Measurements from ENCODE around the gene CDC40.
"Not testable (repeated sequence)": the region's sequence is repeated elsewhere in the genome, so short reads cannot be mapped to it uniquely, and the experiment has no call there.

Gene CDC40

GRCh38 chr6:110201151-110201884 lies 21.1 kb downstream of the CDC40 start:
- peaks cover 19% of the 10 kb centered on the region for H3K79me2 ChIP-seq (ENCODE audit: control insufficient read depth, insufficient read depth, low read length, unreplicated experiment)
- no peak overlapping the region for H3K4me3 ChIP-seq (ENCODE audit: low read depth, low read length)
- no peaks in the 10 kb centered on the region for H3K4me1 ChIP-seq (ENCODE audit: control insufficient read depth, insufficient read depth, low read length, unreplicated experiment)
- no peak overlapping the region for H3K27ac ChIP-seq (ENCODE audit: low read depth, low read length)
- peaks cover 6% of the 10 kb centered on the region; the same call in 1 of the 2 replicates for H3K36me3 ChIP-seq (ENCODE audit: insufficient read depth, low read length)
- H2AFZ ChIP-seq (ENCODE audit: low read length, unreplicated experiment), result no peak overlapping the region
- H3K27me3 ChIP-seq (ENCODE audit: insufficient read depth, low read length), result no peaks in the 10 kb centered on the region

- Histone ChIP-seq H3K27ac (ENCODE audit: low read depth, low read length) (no peak overlapping the region), H3K36me3 (ENCODE audit: insufficient read depth, low read length) (peaks cover 34% of the 10 kb centered on the region), H3K4me3 (ENCODE audit: low read depth, low read length) (no peak overlapping the region), H3K79me2 (ENCODE audit: control insufficient read depth, insufficient read depth, low read length, unreplicated experiment) (peaks cover 3% of the 10 kb centered on the region), H3K4me1 (ENCODE audit: control insufficient read depth, insufficient read depth, low read length, unreplicated experiment) (no peaks in the 10 kb centered on the region), H3K27me3 (ENCODE audit: insufficient read depth, low read length) (no peaks in the 10 kb centered on the region), H2AFZ (ENCODE audit: low read length, unreplicated experiment) (no peak overlapping the region)
These were observed 27.4 kb downstream of the CDC40 start for GRCh38 chr6:110207652-110208051.

- H3K79me2 ChIP-seq (ENCODE audit: control insufficient read depth, insufficient read depth, low read length, unreplicated experiment), result no peaks in the 10 kb centered on the region
- no peak overlapping the region for H3K27ac ChIP-seq (ENCODE audit: low read depth, low read length)
- no peaks in the 10 kb centered on the region for H3K27me3 ChIP-seq (ENCODE audit: insufficient read depth, low read length)
- no peaks in the 10 kb centered on the region for H3K4me1 ChIP-seq (ENCODE audit: control insufficient read depth, insufficient read depth, low read length, unreplicated experiment)
- H2AFZ ChIP-seq (ENCODE audit: low read length, unreplicated experiment), result no peak overlapping the region
- H3K36me3 ChIP-seq (ENCODE audit: insufficient read depth, low read length), result peaks cover 56% of the 10 kb centered on the region
- no peak overlapping the region for H3K4me3 ChIP-seq (ENCODE audit: low read depth, low read length)
These were observed 31.5 kb downstream of the CDC40 start for GRCh38 chr6:110211753-110212152.

GRCh38 chr6:110214338-110214737 lies 34.1 kb downstream of the CDC40 start:
- no peak overlapping the region for H3K27ac ChIP-seq (ENCODE audit: low read depth, low read length)
- no peaks in the 10 kb centered on the region for H3K27me3 ChIP-seq (ENCODE audit: insufficient read depth, low read length)
- H3K79me2 ChIP-seq (ENCODE audit: control insufficient read depth, insufficient read depth, low read length, unreplicated experiment), result no peaks in the 10 kb centered on the region
- no peak overlapping the region for H2AFZ ChIP-seq (ENCODE audit: low read length, unreplicated experiment)
- peaks cover 43% of the 10 kb centered on the region for H3K36me3 ChIP-seq (ENCODE audit: insufficient read depth, low read length)
- no peak overlapping the region for H3K4me3 ChIP-seq (ENCODE audit: low read depth, low read length)
- no peaks in the 10 kb centered on the region for H3K4me1 ChIP-seq (ENCODE audit: control insufficient read depth, insufficient read depth, low read length, unreplicated experiment)

- H3K4me3 ChIP-seq (ENCODE audit: low read depth, low read length), result no peak overlapping the region
- no peaks in the 10 kb centered on the region for H3K4me1 ChIP-seq (ENCODE audit: control insufficient read depth, insufficient read depth, low read length, unreplicated experiment)
- no peak overlapping the region for H3K27ac ChIP-seq (ENCODE audit: low read depth, low read length)
- H3K79me2 ChIP-seq (ENCODE audit: control insufficient read depth, insufficient read depth, low read length, unreplicated experiment), result no peaks in the 10 kb centered on the region
- H3K36me3 ChIP-seq (ENCODE audit: insufficient read depth, low read length), result peaks cover 47% of the 10 kb centered on the region
- no peaks in the 10 kb centered on the region for H3K27me3 ChIP-seq (ENCODE audit: insufficient read depth, low read length)
- no peak overlapping the region for H2AFZ ChIP-seq (ENCODE audit: low read length, unreplicated experiment)
These were observed 35.9 kb downstream of the CDC40 start for GRCh38 chr6:110216140-110216539.

- H2AFZ ChIP-seq (ENCODE audit: low read length, unreplicated experiment), result no peak overlapping the region
- H3K27ac ChIP-seq (ENCODE audit: low read depth, low read length), result no peak overlapping the region
- H3K79me2 ChIP-seq (ENCODE audit: control insufficient read depth, insufficient read depth, low read length, unreplicated experiment), result no peaks in the 10 kb centered on the region
- no peaks in the 10 kb centered on the region for H3K27me3 ChIP-seq (ENCODE audit: insufficient read depth, low read length)
- H3K4me1 ChIP-seq (ENCODE audit: control insufficient read depth, insufficient read depth, low read length, unreplicated experiment), result no peaks in the 10 kb centered on the region
- H3K4me3 ChIP-seq (ENCODE audit: low read depth, low read length), result no peak overlapping the region
- peaks cover 42% of the 10 kb centered on the region for H3K36me3 ChIP-seq (ENCODE audit: insufficient read depth, low read length)
These were observed 37.0 kb downstream of the CDC40 start for GRCh38 chr6:110217266-110217665.

DNA sequence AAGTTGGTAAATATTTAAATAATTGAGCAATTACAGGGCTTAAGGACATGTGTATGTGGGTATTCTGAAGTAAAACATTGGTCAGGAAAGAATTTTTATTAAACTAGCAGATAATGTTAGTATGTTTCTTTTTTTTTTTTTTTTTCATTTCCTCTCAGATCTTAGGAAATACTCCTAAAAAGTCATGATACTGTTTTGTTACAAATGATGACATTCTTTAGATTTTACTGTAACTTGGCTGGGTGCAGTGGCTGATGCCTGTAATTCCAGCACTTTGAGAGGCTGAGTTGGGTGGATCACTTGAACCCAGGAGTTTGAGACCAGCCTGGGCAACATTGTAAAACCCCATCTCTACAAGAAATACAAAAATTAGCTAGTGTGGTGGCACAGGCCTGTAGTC lies 41.5 kb downstream of the CDC40 start:
- Histone ChIP-seq H3K27ac (ENCODE audit: low read depth, low read length) (no peak overlapping the region), H3K27me3 (ENCODE audit: insufficient read depth, low read length) (no peaks in the 10 kb centered on the region), H2AFZ (ENCODE audit: low read length, unreplicated experiment) (no peak overlapping the region), H3K79me2 (ENCODE audit: control insufficient read depth, insufficient read depth, low read length, unreplicated experiment) (no peaks in the 10 kb centered on the region), H3K4me3 (ENCODE audit: low read depth, low read length) (no peak overlapping the region), H3K36me3 (ENCODE audit: insufficient read depth, low read length) (peaks cover 23% of the 10 kb centered on the region), H3K4me1 (ENCODE audit: control insufficient read depth, insufficient read depth, low read length, unreplicated experiment) (peaks cover 2% of the 10 kb centered on the region)

- Histone ChIP-seq H3K79me2 (ENCODE audit: control insufficient read depth, insufficient read depth, low read length, unreplicated experiment) (no peaks in the 10 kb centered on the region), H2AFZ (ENCODE audit: low read length, unreplicated experiment) (no peak overlapping the region), H3K36me3 (ENCODE audit: insufficient read depth, low read length) (peaks cover 23% of the 10 kb centered on the region), H3K27ac (ENCODE audit: low read depth, low read length) (no peak overlapping the region), H3K4me3 (ENCODE audit: low read depth, low read length) (no peak overlapping the region), H3K4me1 (ENCODE audit: control insufficient read depth, insufficient read depth, low read length, unreplicated experiment) (peaks cover 2% of the 10 kb centered on the region), H3K27me3 (ENCODE audit: insufficient read depth, low read length) (no peaks in the 10 kb centered on the region)
These were observed 46.0 kb downstream of the CDC40 start for GRCh38 chr6:110226261-110226660.

DNA sequence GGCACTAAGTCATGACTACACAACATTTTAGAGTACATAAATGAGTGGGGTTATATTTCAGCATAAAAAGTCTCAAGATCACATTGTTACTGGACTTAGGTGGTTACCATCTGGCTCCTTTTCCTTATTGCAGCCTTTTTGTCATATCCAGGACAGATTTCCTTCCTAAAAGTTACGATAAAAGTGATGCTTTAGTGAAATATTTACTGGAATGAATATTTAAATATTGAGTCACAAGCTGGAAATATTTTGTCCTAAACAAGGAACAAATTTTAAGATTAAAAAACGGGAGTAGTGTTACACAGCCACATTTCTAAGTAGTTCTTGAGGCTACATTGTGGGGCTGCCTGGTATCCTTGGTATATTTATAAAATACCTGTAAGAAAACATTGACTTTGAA lies 52.2 kb downstream of the CDC40 start:
- Histone ChIP-seq H2AFZ (ENCODE audit: low read length, unreplicated experiment) (no peak overlapping the region), H3K4me1 (ENCODE audit: control insufficient read depth, insufficient read depth, low read length, unreplicated experiment) (peaks cover 14% of the 10 kb centered on the region), H3K79me2 (ENCODE audit: control insufficient read depth, insufficient read depth, low read length, unreplicated experiment) (no peaks in the 10 kb centered on the region), H3K27me3 (ENCODE audit: insufficient read depth, low read length) (no peaks in the 10 kb centered on the region), H3K27ac (ENCODE audit: low read depth, low read length) (peak overlapping the region; percentile 64), H3K4me3 (ENCODE audit: low read depth, low read length) (no peak overlapping the region), H3K36me3 (ENCODE audit: insufficient read depth, low read length) (peaks cover 9% of the 10 kb centered on the region)

DNA sequence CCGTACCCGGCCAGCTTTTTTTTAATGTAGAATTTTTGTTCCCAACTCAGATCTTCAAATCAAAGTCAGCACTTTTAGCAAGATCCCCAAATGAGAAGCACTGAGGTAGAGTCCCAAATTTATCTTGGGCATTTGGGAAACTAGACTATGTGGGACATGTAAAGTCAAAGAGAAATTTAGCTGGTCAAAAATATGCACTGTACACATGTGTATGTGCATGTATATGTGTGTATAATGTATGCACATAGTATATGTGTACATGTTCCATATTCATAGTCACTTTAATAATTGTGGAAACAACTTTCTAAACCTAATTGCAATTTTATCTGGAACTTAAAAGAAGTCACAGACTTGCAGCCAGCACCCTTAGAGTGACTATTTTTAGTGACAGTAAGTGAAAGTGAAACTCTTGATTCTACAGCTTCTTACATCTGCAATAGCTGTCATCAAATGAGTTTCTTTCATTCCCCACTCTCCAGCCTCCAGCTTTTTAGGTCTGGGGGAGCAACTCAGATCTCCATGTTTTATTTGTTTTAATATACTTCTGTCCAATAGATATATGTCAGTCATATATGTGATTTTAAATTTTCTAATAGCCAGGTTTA lies 53.6 kb downstream of the CDC40 start:
- no peak overlapping the region for H2AFZ ChIP-seq (ENCODE audit: low read length, unreplicated experiment)
- H3K79me2 ChIP-seq (ENCODE audit: control insufficient read depth, insufficient read depth, low read length, unreplicated experiment), result no peaks in the 10 kb centered on the region
- peak overlapping the region; percentile 35 for H3K4me3 ChIP-seq (ENCODE audit: low read depth, low read length)
- H3K27ac ChIP-seq (ENCODE audit: low read depth, low read length), result no peak overlapping the region
- H3K36me3 ChIP-seq (ENCODE audit: insufficient read depth, low read length), result peaks cover 3% of the 10 kb centered on the region; the same call in 1 of the 2 replicates
- H3K27me3 ChIP-seq (ENCODE audit: insufficient read depth, low read length), result no peaks in the 10 kb centered on the region
- H3K4me1 ChIP-seq (ENCODE audit: control insufficient read depth, insufficient read depth, low read length, unreplicated experiment), result peaks cover 14% of the 10 kb centered on the region

- H3K79me2 ChIP-seq (ENCODE audit: control insufficient read depth, insufficient read depth, low read length, unreplicated experiment); H3K4me3 ChIP-seq (ENCODE audit: low read depth, low read length); H3K27ac ChIP-seq (ENCODE audit: low read depth, low read length); H3K27me3 ChIP-seq (ENCODE audit: insufficient read depth, low read length); H2AFZ ChIP-seq (ENCODE audit: low read length, unreplicated experiment); H3K36me3 ChIP-seq (ENCODE audit: insufficient read depth, low read length): not testable (repeated sequence)
- H3K4me1 ChIP-seq (ENCODE audit: control insufficient read depth, insufficient read depth, low read length, unreplicated experiment), result peaks cover 14% of the 10 kb centered on the region
These were observed 55.8 kb downstream of the CDC40 start for GRCh38 chr6:110236007-110236406.

Data from ACC112 (cell line).